ENCODE measurements around the gene CALY.

DNA sequence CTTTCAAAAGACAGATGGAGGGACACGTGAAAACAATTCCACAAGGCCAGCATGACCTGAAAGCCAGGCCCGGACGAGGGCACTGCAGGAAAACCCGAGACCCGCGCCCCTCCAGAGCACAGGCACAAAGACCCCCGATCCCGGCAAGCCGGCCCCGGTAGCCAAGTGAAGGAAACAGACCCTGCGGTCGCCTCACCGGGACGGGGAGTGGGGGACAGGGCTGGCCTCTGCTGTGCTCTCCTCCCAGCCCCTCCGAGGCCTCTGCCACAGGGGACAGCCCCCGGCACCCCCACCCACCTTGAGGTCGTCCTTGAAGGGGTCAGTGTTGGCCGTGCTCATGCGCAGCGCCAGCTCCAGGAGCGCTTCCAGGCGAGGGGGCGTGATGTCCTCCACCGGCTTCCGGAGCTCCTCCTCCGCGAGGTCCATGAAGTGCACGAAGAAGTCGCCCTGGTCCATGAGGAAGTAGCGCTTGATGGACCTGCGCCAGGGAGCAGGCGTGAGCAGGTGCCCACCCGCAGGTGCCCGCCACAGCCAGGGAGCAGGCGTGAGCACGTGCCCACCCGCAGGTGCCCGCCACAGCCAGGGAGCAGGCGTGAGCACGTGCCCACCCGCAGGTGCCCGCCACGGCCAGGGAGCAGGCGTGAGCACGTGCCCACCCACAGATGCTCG is 48.7 kb downstream of the CALY start:
- TF ChIP-seq, protein P1, sequence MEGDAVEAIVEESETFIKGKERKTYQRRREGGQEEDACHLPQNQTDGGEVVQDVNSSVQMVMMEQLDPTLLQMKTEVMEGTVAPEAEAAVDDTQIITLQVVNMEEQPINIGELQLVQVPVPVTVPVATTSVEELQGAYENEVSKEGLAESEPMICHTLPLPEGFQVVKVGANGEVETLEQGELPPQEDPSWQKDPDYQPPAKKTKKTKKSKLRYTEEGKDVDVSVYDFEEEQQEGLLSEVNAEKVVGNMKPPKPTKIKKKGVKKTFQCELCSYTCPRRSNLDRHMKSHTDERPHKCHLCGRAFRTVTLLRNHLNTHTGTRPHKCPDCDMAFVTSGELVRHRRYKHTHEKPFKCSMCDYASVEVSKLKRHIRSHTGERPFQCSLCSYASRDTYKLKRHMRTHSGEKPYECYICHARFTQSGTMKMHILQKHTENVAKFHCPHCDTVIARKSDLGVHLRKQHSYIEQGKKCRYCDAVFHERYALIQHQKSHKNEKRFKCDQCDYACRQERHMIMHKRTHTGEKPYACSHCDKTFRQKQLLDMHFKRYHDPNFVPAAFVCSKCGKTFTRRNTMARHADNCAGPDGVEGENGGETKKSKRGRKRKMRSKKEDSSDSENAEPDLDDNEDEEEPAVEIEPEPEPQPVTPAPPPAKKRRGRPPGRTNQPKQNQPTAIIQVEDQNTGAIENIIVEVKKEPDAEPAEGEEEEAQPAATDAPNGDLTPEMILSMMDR (conservative IDR thresholded peaks at IDR 0.05; ENCODE audit: low read length), result no peak
- no peak for TF ChIP-seq EZH2phosphoT487 (IDR thresholded peaks at IDR 0.05; ENCODE audit: borderline replicate concordance)

Measured in Loucy (cell line).